Measurements from ENCODE around the gene ATP6AP1. TPM values are rescaled to one million over a fixed set of nuclear protein-coding genes. Genes with fewer than 3 reads are reported as not detected.

Gene ATP6AP1
- polyA plus RNA-seq, 1 donor (not counting 4 experiments of a cell fraction or from before 2014, with no cell fraction given) = 42.4 TPM

GRCh38 chrX:154429711-154430110 lies 1.2 kb downstream of the ATP6AP1 start:
- Histone ChIP-seq H3K4me2 (ENCODE audit: control insufficient read depth, extremely low read depth, insufficient read depth, low read depth, low read length) (peak overlapping the region; percentile 81), H3K9me1 (ENCODE audit: control insufficient read depth, extremely low read depth, insufficient read depth, low read length) (no peaks in the 10 kb centered on the region), H3K4me3 (ENCODE audit: control insufficient read depth in 2 of 3, extremely low read depth in 1 of 3, insufficient read depth in 2 of 3, low read depth in 1 of 3, low read length in 3 of 3) (peak overlapping the region in 1 of 3 experiments; percentile 63), H3K79me2 (ENCODE audit: control insufficient read depth, insufficient read depth, low read length) (peaks cover 14% of the 10 kb centered on the region), H3K27ac (ENCODE audit: control insufficient read depth, insufficient read depth, low read length) (no peak overlapping the region), H3K9ac (ENCODE audit: control insufficient read depth, extremely low read depth, insufficient read depth, low read length) (no peak overlapping the region), H3K9me3 (ENCODE audit: control insufficient read depth, low read depth, low read length) (no peaks in the 10 kb centered on the region), H3K36me3 (ENCODE audit: control insufficient read depth in 2 of 2, extremely low read depth in 1 of 2, insufficient read depth in 2 of 2, low read length in 2 of 2) (peaks cover 4 to 5% of the 10 kb centered on the region in 2 experiments), H4K20me1 (ENCODE audit: control insufficient read depth, extremely low read depth, insufficient read depth, low read length) (no peaks in the 10 kb centered on the region), H2AFZ (ENCODE audit: control insufficient read depth, low read length) (no peak overlapping the region), H3K27me3 (ENCODE audit: control insufficient read depth, extremely low read depth, insufficient read depth, low read length) (no peaks in the 10 kb centered on the region), H3K4me1 (ENCODE audit: control insufficient read depth, extremely low read depth, insufficient read depth, low read length) (peaks cover 6% of the 10 kb centered on the region)
- DNase-seq (ENCODE audit: low read depth, low spot score) = no peak
- dilution Hi-C loops (cut with MboI; ENCODE audit: extremely low pct_ligation_motif_present, low sequenced_read_pairs) = no loop called here
- TF ChIP-seq EZH2 (IDR thresholded peaks at IDR 0.05; ENCODE audit: low read length) = no peak
- TF ChIP-seq, protein P1, sequence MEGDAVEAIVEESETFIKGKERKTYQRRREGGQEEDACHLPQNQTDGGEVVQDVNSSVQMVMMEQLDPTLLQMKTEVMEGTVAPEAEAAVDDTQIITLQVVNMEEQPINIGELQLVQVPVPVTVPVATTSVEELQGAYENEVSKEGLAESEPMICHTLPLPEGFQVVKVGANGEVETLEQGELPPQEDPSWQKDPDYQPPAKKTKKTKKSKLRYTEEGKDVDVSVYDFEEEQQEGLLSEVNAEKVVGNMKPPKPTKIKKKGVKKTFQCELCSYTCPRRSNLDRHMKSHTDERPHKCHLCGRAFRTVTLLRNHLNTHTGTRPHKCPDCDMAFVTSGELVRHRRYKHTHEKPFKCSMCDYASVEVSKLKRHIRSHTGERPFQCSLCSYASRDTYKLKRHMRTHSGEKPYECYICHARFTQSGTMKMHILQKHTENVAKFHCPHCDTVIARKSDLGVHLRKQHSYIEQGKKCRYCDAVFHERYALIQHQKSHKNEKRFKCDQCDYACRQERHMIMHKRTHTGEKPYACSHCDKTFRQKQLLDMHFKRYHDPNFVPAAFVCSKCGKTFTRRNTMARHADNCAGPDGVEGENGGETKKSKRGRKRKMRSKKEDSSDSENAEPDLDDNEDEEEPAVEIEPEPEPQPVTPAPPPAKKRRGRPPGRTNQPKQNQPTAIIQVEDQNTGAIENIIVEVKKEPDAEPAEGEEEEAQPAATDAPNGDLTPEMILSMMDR (optimal IDR thresholded peaks at IDR 0.05 in 1 of 3, IDR thresholded peaks at IDR 0.05 in 1 of 3, conservative IDR thresholded peaks at IDR 0.05 in 1 of 3; ENCODE audit: extremely low read depth in 1 of 3, insufficient read depth in 2 of 3, low read length in 3 of 3) = no peak
- FAIRE-seq = no peak

DNA sequence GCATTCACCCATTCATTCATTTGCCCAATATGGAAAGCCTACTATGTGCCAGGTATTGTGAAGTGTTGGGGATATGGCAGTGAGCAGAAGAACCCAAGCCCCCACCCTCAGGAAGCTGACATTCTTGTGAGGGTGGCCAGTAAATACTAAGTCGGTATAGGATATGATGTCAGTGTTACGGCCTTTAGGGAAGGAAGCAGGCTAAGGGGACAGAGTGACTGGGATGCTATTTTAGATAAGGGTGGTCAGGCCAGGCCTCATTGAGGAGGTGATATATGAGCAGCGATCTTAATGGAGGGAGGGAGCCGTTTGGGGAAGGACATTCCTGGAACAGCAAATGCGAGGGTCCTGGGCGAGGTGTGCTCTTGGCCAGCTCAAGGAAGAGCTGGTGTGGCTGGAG lies 2.0 kb downstream of the ATP6AP1 start:
- Histone ChIP-seq H3K4me1 (ENCODE audit: control insufficient read depth, extremely low read depth, insufficient read depth, low read length) (peaks cover 6% of the 10 kb centered on the region), H3K9me3 (ENCODE audit: control insufficient read depth, low read depth, low read length) (no peaks in the 10 kb centered on the region), H3K9ac (ENCODE audit: control insufficient read depth, extremely low read depth, insufficient read depth, low read length) (no peak overlapping the region), H3K4me2 (ENCODE audit: control insufficient read depth, extremely low read depth, insufficient read depth, low read depth, low read length) (no peak overlapping the region), H3K27me3 (ENCODE audit: control insufficient read depth, extremely low read depth, insufficient read depth, low read length) (no peaks in the 10 kb centered on the region), H3K9me1 (ENCODE audit: control insufficient read depth, extremely low read depth, insufficient read depth, low read length) (no peaks in the 10 kb centered on the region), H4K20me1 (ENCODE audit: control insufficient read depth, extremely low read depth, insufficient read depth, low read length) (no peaks in the 10 kb centered on the region), H3K79me2 (ENCODE audit: control insufficient read depth, insufficient read depth, low read length) (peaks cover 14% of the 10 kb centered on the region), H3K27ac (ENCODE audit: control insufficient read depth, insufficient read depth, low read length) (no peak overlapping the region), H3K36me3 (ENCODE audit: control insufficient read depth in 2 of 2, extremely low read depth in 1 of 2, insufficient read depth in 2 of 2, low read length in 2 of 2) (peaks cover 4 to 5% of the 10 kb centered on the region in 2 experiments), H3K4me3 (ENCODE audit: control insufficient read depth in 2 of 3, extremely low read depth in 1 of 3, insufficient read depth in 2 of 3, low read depth in 1 of 3, low read length in 3 of 3) (no peak overlapping the region), H2AFZ (ENCODE audit: control insufficient read depth, low read length) (no peak overlapping the region)
- TF ChIP-seq, protein P1 (optimal IDR thresholded peaks at IDR 0.05 in 1 of 3, IDR thresholded peaks at IDR 0.05 in 1 of 3, conservative IDR thresholded peaks at IDR 0.05 in 1 of 3; ENCODE audit: extremely low read depth in 1 of 3, insufficient read depth in 2 of 3, low read length in 3 of 3) = no peak
- TF ChIP-seq EZH2 (IDR thresholded peaks at IDR 0.05; ENCODE audit: low read length) = no peak
- dilution Hi-C loops (cut with MboI; ENCODE audit: extremely low pct_ligation_motif_present, low sequenced_read_pairs) = no loop called here
- FAIRE-seq = no peak
- DNase-seq (ENCODE audit: low read depth, low spot score) = no peak

All from keratinocyte (primary cell).